Lung (tissue), 12 donors: ENCODE data around the gene ANKS1B. TPM values are rescaled to one million over a fixed set of nuclear protein-coding genes. Genes with fewer than 3 reads are reported as not detected.
"Not testable (repeated sequence)": the region's sequence is repeated elsewhere in the genome, so short reads cannot be mapped to it uniquely, and the experiment has no call there.

Experiments used
- ATAC-seq: fragments of 200-7000 bp; cut with Tn5 transposase; one replicate; pipeline ENCODE4 v1.9.1; 2020; ENCODE audit warnings: moderate number of reproducible peaks; ENCODE audit not compliant: insufficient read depth, low FRiP score
- DNase-seq, 3 donors: peaks; one replicate each; pipeline ENCODE4 v3.0.0-alpha.2; 2013 to 2017
- H3K27ac ChIP-seq, 2 donors: one replicate each; pipeline ENCODE4 v1.5.1; 2013; ENCODE audit warnings: mild to moderate bottlenecking in 2 of 2, moderate library complexity in 2 of 2, control low read depth in 1 of 2, inconsistent platforms in 1 of 2, low read depth in 1 of 2, low read length in 1 of 2
- H3K27me3 ChIP-seq, 3 donors: one replicate each; pipeline ENCODE4 v1.5.1; 2013; ENCODE audit warnings: low read length in 2 of 3; ENCODE audit not compliant: control insufficient read depth in 3 of 3, insufficient read depth in 3 of 3
- H3K36me3 ChIP-seq, 4 donors: one replicate each; pipeline ENCODE4 v1.5.1; 2013; ENCODE audit warnings: low read length in 4 of 4, mild to moderate bottlenecking in 1 of 4, moderate library complexity in 1 of 4; ENCODE audit not compliant: control insufficient read depth in 4 of 4, insufficient read depth in 4 of 4
- H3K4me1 ChIP-seq, 5 donors: one replicate each; pipeline ENCODE4 v1.5.1; 2013; ENCODE audit warnings: low read length in 5 of 5, mild to moderate bottlenecking in 2 of 5, moderate library complexity in 1 of 5; ENCODE audit not compliant: control insufficient read depth in 5 of 5, insufficient read depth in 5 of 5
- H3K4me3 ChIP-seq: one replicate; pipeline ENCODE4 v1.5.1; 2013; ENCODE audit warnings: mild to moderate bottlenecking, control low read depth, moderate library complexity
- H3K9ac ChIP-seq, 2 donors: one replicate each; pipeline ENCODE4 v1.5.1; 2013; ENCODE audit warnings: low read length in 2 of 2, control low read depth in 1 of 2; ENCODE audit not compliant: insufficient read depth in 1 of 2
- H3K9me3 ChIP-seq, 4 donors: one replicate each; pipeline ENCODE4 v1.5.1; 2013; ENCODE audit warnings: low read length in 3 of 4, mild to moderate bottlenecking in 1 of 4, moderate library complexity in 1 of 4; ENCODE audit not compliant: control insufficient read depth in 4 of 4, insufficient read depth in 3 of 4
- CTCF ChIP-seq: IDR thresholded peaks from 2 replicates; pipeline ENCODE4 v1.5.1; 2012; ENCODE audit warnings: mild to moderate bottlenecking; ENCODE audit errors: control extremely low read depth, extremely low read depth
- WGBS, 2 donors: extraction: QIAGEN DNeasy Blood & Tissue Kit; methylation state at CpG; one replicate each; pipeline ENCODE4 v1.1.7; 2013; 5-methylcytosine and 5-hydroxymethylcytosine counted together
- polyA plus RNA-seq, 2 donors: library from polyadenylated mRNA; stranded (reverse); fragments of 200-250 nt; gene quantifications; one replicate each; pipeline ENCODE4 v1.2.1, GENCODE V29; 2013
- total RNA-seq, 2 donors: library from RNA; depleted of rRNA in 1 of 2; stranded (reverse); fragments of >200 nt in 1 of 2; gene quantifications; one replicate each; pipeline ENCODE4 v1.2.1, GENCODE V29; 2014 to 2021
- donor health status: control.
- donor health status: control.
- donor health status: Bipolar disorder and iron deficiency.
- donor health status: healthy.
- donor health status: DM: yes; HTN: yes; CAD: no.

The ANKS1B gene
- total and polyA plus RNA-seq, 4 donors, result 0.32 to 10.3 (median 3.7) TPM

GRCh38 chr12:99806304-99806703 lies 178.4 kb downstream of the ANKS1B start:
- no peak overlapping the region for H3K4me3 ChIP-seq
- no peak overlapping the region for H3K27ac ChIP-seq
- no peaks in the 10 kb centered on the region for H3K27me3 ChIP-seq
- TF ChIP-seq CTCF, result no peak
- no peak for DNase-seq
- 93 to 96% methylated on average over 9 of the region's 9 CpGs for WGBS, 2 donors
- ATAC-seq, result no peak
- H3K36me3 ChIP-seq, result no peaks in the 10 kb centered on the region
- H3K4me1 ChIP-seq, result peaks cover 0 to 5% (median 0%) of the 10 kb centered on the region in 5 donors
- no peaks in the 10 kb centered on the region for H3K9me3 ChIP-seq
- H3K9ac ChIP-seq, result no peak overlapping the region

GRCh38 chr12:99804715-99805114 lies 180.0 kb downstream of the ANKS1B start:
- DNase-seq (no peak), ATAC-seq (no peak)
- Histone ChIP-seq H3K4me1 (no peaks in the 10 kb centered on the region), H3K36me3 (no peaks in the 10 kb centered on the region), H3K4me3 (no peak overlapping the region), H3K27ac (no peak overlapping the region), H3K9ac (no peak overlapping the region), H3K27me3 (no peaks in the 10 kb centered on the region), H3K9me3 (no peaks in the 10 kb centered on the region)
- TF ChIP-seq CTCF, result no peak

GRCh38 chr12:99800605-99801004 lies 184.1 kb downstream of the ANKS1B start:
- no peaks in the 10 kb centered on the region for H3K9me3 ChIP-seq
- no peak overlapping the region for H3K9ac ChIP-seq
- no peak for TF ChIP-seq CTCF
- H3K27me3 ChIP-seq, result no peaks in the 10 kb centered on the region
- H3K4me1 ChIP-seq, result no peaks in the 10 kb centered on the region
- DNase-seq (no peak), ATAC-seq (no peak)
- H3K4me3 ChIP-seq, result no peak overlapping the region
- H3K27ac ChIP-seq, result no peak overlapping the region
- 93% methylated on average over 2 of the region's 2 CpGs for WGBS, 2 donors
- no peaks in the 10 kb centered on the region for H3K36me3 ChIP-seq

GRCh38 chr12:99797931-99798330 lies 186.8 kb downstream of the ANKS1B start:
- not testable (repeated sequence) for H3K27ac ChIP-seq, H3K9me3 ChIP-seq, ATAC-seq, DNase-seq, H3K9ac ChIP-seq, H3K4me3 ChIP-seq, H3K4me1 ChIP-seq, H3K27me3 ChIP-seq, H3K36me3 ChIP-seq
- 68 to 76% methylated on average over 4 of the region's 4 CpGs for WGBS, 2 donors
